IMR-90 (cell line): ENCODE data around the gene CRYGS.

Experiments
- CEBPB ChIP-seq: IDR thresholded peaks from 2 replicates; pipeline ENCODE4 v1.6.1; 2012; ENCODE audit warnings: low read depth, low read length, improper control_type of control experiment
- RAD21 ChIP-seq: IDR thresholded peaks from 2 replicates; pipeline ENCODE4 v1.6.1; 2012; ENCODE audit warnings: low read length, improper control_type of control experiment

GRCh38 chr3:186515125-186515524, 29.1 kb downstream of the CRYGS start:
- TF ChIP-seq CEBPB (no peak), RAD21 (no peak)
